ENCODE data around the gene STXBP6. TPM values are rescaled to one million over a fixed set of nuclear protein-coding genes. Genes with fewer than 3 reads are reported as not detected.

Gene STXBP6
- total and polyA plus RNA-seq, 2 donors (not counting 3 experiments of a cell fraction or from before 2014, with no cell fraction given), result 0.06 TPM; not detected in 1

- intact Hi-C loops (cut with micrococcal nuclease), result loop anchor here (10.0 kb wide), 1 partner anchor 352 kb away; no protein-coding TSS in a partner anchor
- Histone ChIP-seq H3K4me1 (ENCODE audit: control insufficient read depth, extremely low read depth, insufficient read depth, low read length) (no peaks in the 10 kb centered on the region), H2AFZ (ENCODE audit: low read depth, low read length) (no peak overlapping the region), H3K27ac (ENCODE audit: insufficient read depth, low read depth, low read length) (no peak overlapping the region), H4K20me1 (replicated peaks; ENCODE audit: control insufficient read depth, extremely low read depth, insufficient read depth, low read length) (no peaks in the 10 kb centered on the region), H3K9me3 (replicated peaks; ENCODE audit: control insufficient read depth, insufficient read depth, low read length) (no peaks in the 10 kb centered on the region), H3K4me2 (ENCODE audit: insufficient read depth, low read length) (no peak overlapping the region), H3K9me1 (replicated peaks; ENCODE audit: control insufficient read depth, extremely low read depth, insufficient read depth, low read length) (no peaks in the 10 kb centered on the region), H3K4me3 (replicated peaks in 1 of 3; ENCODE audit: insufficient read depth in 1 of 3, low read depth in 1 of 3, low read length in 3 of 3) (no peak overlapping the region), H3K79me2 (ENCODE audit: control insufficient read depth, insufficient read depth, low read length) (no peaks in the 10 kb centered on the region), H3K27me3 (ENCODE audit: control insufficient read depth in 2 of 2, insufficient read depth in 2 of 2, low read length in 2 of 2) (peaks cover 39 to 53% of the 10 kb centered on the region in 2 experiments), H3K9ac (replicated peaks; ENCODE audit: extremely low read depth, insufficient read depth, low read length) (no peak overlapping the region), H3K36me3 (ENCODE audit: control insufficient read depth in 2 of 2, extremely low read depth in 1 of 2, insufficient read depth in 2 of 2, low read length in 2 of 2) (no peaks in the 10 kb centered on the region)
- POLR2A ChIA-PET, result no interaction called here
- DNase-seq (ENCODE audit: low read depth, low spot score), result no peak
- CTCF ChIA-PET, result no interaction called here
- no TSS peak for BruUV-seq (replicated peaks)
- TF ChIP-seq MAX (IDR thresholded peaks at IDR 0.05; ENCODE audit: insufficient read depth, insufficient read length) (no peak), JUN (IDR thresholded peaks at IDR 0.05; ENCODE audit: borderline replicate concordance, insufficient read depth, insufficient read length, low read depth) (no peak), POLR2AphosphoS5 (IDR thresholded peaks at IDR 0.05; ENCODE audit: insufficient read depth, low read depth, low read length) (no peak), FOS (IDR thresholded peaks at IDR 0.05; ENCODE audit: borderline replicate concordance, insufficient read depth, low read length) (no peak), GATA2 (IDR thresholded peaks at IDR 0.05; ENCODE audit: insufficient read depth, insufficient read length, low read depth, low read length) (no peak), EZH2 (IDR thresholded peaks at IDR 0.05; ENCODE audit: borderline replicate concordance, low read depth, low read length, severe bottlenecking) (no peak), MYC (IDR thresholded peaks at IDR 0.05; ENCODE audit: low read depth, low read length) (no peak), POLR2A (IDR thresholded peaks at IDR 0.05; ENCODE audit: low read depth, low read length) (no peak)
- TF ChIP-seq, protein P1, sequence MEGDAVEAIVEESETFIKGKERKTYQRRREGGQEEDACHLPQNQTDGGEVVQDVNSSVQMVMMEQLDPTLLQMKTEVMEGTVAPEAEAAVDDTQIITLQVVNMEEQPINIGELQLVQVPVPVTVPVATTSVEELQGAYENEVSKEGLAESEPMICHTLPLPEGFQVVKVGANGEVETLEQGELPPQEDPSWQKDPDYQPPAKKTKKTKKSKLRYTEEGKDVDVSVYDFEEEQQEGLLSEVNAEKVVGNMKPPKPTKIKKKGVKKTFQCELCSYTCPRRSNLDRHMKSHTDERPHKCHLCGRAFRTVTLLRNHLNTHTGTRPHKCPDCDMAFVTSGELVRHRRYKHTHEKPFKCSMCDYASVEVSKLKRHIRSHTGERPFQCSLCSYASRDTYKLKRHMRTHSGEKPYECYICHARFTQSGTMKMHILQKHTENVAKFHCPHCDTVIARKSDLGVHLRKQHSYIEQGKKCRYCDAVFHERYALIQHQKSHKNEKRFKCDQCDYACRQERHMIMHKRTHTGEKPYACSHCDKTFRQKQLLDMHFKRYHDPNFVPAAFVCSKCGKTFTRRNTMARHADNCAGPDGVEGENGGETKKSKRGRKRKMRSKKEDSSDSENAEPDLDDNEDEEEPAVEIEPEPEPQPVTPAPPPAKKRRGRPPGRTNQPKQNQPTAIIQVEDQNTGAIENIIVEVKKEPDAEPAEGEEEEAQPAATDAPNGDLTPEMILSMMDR (IDR thresholded peaks at IDR 0.05; ENCODE audit: extremely low read depth in 1 of 2, insufficient read depth in 1 of 2, low read depth in 1 of 2, low read length in 2 of 2), result no peak
- no peak for FAIRE-seq
- dilution Hi-C loops (cut with MboI; ENCODE audit: extremely low pct_ligation_motif_present, low sequenced_read_pairs), result no loop called here
These were observed 2.4 kb upstream of the STXBP6 start for GRCh38 chr14:25052385-25052784.

Data from endothelial cell of umbilical vein (primary cell).